Measurements from ENCODE around the gene RND2.

DNA sequence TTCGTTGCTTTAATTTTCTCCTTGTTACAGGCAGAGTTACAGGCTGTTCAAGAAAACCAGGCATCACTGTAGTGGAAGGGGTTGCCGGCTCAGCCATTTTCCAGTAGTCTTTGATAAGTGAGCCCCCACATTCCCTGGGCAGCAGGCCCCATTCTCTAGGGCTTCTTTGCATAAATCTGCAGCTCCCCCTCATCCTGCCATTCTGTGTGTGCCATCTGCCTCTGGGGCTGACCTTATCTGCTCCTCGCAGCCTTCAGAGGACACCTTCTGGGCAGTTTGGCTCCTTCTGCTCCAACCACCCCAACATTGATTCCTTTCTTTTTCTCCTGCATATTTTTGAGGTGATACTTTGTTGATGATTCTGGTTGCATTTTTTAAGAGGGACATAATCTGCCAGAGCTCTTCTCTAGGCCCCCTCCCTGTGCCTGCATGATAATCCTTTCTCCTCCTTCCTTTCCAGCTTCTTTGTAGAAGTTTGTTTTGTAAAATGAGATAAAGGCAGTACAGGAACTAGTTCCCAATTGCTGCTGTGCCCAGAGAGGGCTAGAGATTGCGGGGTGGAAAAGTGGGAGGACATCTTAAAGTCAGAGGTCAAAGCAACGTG is 17.1 kb downstream of the RND2 start:
- TF ChIP-seq, protein P1, sequence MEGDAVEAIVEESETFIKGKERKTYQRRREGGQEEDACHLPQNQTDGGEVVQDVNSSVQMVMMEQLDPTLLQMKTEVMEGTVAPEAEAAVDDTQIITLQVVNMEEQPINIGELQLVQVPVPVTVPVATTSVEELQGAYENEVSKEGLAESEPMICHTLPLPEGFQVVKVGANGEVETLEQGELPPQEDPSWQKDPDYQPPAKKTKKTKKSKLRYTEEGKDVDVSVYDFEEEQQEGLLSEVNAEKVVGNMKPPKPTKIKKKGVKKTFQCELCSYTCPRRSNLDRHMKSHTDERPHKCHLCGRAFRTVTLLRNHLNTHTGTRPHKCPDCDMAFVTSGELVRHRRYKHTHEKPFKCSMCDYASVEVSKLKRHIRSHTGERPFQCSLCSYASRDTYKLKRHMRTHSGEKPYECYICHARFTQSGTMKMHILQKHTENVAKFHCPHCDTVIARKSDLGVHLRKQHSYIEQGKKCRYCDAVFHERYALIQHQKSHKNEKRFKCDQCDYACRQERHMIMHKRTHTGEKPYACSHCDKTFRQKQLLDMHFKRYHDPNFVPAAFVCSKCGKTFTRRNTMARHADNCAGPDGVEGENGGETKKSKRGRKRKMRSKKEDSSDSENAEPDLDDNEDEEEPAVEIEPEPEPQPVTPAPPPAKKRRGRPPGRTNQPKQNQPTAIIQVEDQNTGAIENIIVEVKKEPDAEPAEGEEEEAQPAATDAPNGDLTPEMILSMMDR (conservative IDR thresholded peaks at IDR 0.05; ENCODE audit: low read depth, low read length): no peak
- no peak for TF ChIP-seq RCOR1 (IDR thresholded peaks at IDR 0.05; ENCODE audit: insufficient replicate concordance, low read length)
- TF ChIP-seq CEBPB (IDR thresholded peaks at IDR 0.05; ENCODE audit: low read depth, low read length): no peak
- TF ChIP-seq, protein P2, sequence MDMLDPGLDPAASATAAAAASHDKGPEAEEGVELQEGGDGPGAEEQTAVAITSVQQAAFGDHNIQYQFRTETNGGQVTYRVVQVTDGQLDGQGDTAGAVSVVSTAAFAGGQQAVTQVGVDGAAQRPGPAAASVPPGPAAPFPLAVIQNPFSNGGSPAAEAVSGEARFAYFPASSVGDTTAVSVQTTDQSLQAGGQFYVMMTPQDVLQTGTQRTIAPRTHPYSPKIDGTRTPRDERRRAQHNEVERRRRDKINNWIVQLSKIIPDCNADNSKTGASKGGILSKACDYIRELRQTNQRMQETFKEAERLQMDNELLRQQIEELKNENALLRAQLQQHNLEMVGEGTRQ (IDR thresholded peaks at IDR 0.05; ENCODE audit: low read depth, low read length): no peak
- no peak for TF ChIP-seq POLR2A (IDR thresholded peaks at IDR 0.05; ENCODE audit: low read depth, low read length)
- TF ChIP-seq MXI1 (IDR thresholded peaks at IDR 0.05; ENCODE audit: borderline replicate concordance, low read depth, low read length): no peak
- no peak for TF ChIP-seq RFX5 (IDR thresholded peaks at IDR 0.05; ENCODE audit: low read depth, low read length)

Measured in IMR-90 (cell line).